Measurements from ENCODE around the gene STPG3. TPM values are rescaled to one million over a fixed set of nuclear protein-coding genes. Genes with fewer than 3 reads are reported as not detected.

STPG3 gene
- total and polyA plus RNA-seq, 4 donors = not detected

GRCh38 chr9:137230705-137231371 lies 20.2 kb upstream of the STPG3 start, which contains the start of gene SLC34A3:
Gene SLC34A3, plus strand, starts transcription at chr9:137230901. Its CDS starts 802 bp downstream, at chr9:137231703.
- H3K9ac ChIP-seq (ENCODE audit: low read depth in 1 of 2, low read length in 2 of 2) = no peak within 1 kb of the TSS
- TF ChIP-seq NR2F2 (IDR thresholded peaks at IDR 0.05) = no peak
- TF ChIP-seq REST (IDR thresholded peaks at IDR 0.05) = no peak
- no peak for TF ChIP-seq YY1 (IDR thresholded peaks at IDR 0.05)
- TF ChIP-seq FOXA2 (IDR thresholded peaks at IDR 0.05) = no peak
- TF ChIP-seq GABPA (IDR thresholded peaks at IDR 0.05 in 1 of 2, conservative IDR thresholded peaks at IDR 0.05 in 1 of 2) = no peak
- no peak for TF ChIP-seq RXRA (IDR thresholded peaks at IDR 0.05)
- WGBS = 69% methylated on average over 14 of the region's 14 CpGs
- DNase-seq (ENCODE audit: low spot score) = no peak
- H3K4me1 ChIP-seq (ENCODE audit: control insufficient read depth in 4 of 4, insufficient read depth in 4 of 4, low read length in 3 of 4) = peaks cover 0 to 4% (median 0%) of the 10 kb centered on the region in 4 donors
- no peaks in the 10 kb centered on the region for H3K36me3 ChIP-seq (ENCODE audit: control insufficient read depth in 4 of 4, insufficient read depth in 3 of 4, low read depth in 1 of 4, low read length in 3 of 4)
- no peak within 1 kb of the TSS for H3K4me3 ChIP-seq (ENCODE audit: low read depth in 1 of 3, low read length in 3 of 3)
- H3K27me3 ChIP-seq (ENCODE audit: control insufficient read depth in 4 of 4, insufficient read depth in 4 of 4, low read length in 3 of 4) = no peaks in the 10 kb centered on the region
- H3K9me3 ChIP-seq (ENCODE audit: control insufficient read depth in 4 of 4, low read length in 3 of 4) = no peaks in the 10 kb centered on the region
- no peak within 1 kb of the TSS for H3K27ac ChIP-seq (ENCODE audit: low read depth in 1 of 2, low read length in 2 of 2)

GRCh38 chr9:137231372-137232039 lies 19.6 kb upstream of the STPG3 start:
- no peak for TF ChIP-seq SP1 (IDR thresholded peaks at IDR 0.05)
- no peak for TF ChIP-seq JUND (IDR thresholded peaks at IDR 0.05)
- no peak for TF ChIP-seq GABPA (IDR thresholded peaks at IDR 0.05 in 1 of 2, conservative IDR thresholded peaks at IDR 0.05 in 1 of 2)
- TF ChIP-seq RXRA (IDR thresholded peaks at IDR 0.05) = no peak
- no peak for TF ChIP-seq RAD21 (IDR thresholded peaks at IDR 0.05)
- no peak for TF ChIP-seq YY1 (IDR thresholded peaks at IDR 0.05)
- no peak for TF ChIP-seq TAF1 (conservative IDR thresholded peaks at IDR 0.05)
- TF ChIP-seq FOXA1 (IDR thresholded peaks at IDR 0.05) = no peak
- TF ChIP-seq HNF4A (conservative IDR thresholded peaks at IDR 0.05) = no peak
- TF ChIP-seq, protein P1, sequence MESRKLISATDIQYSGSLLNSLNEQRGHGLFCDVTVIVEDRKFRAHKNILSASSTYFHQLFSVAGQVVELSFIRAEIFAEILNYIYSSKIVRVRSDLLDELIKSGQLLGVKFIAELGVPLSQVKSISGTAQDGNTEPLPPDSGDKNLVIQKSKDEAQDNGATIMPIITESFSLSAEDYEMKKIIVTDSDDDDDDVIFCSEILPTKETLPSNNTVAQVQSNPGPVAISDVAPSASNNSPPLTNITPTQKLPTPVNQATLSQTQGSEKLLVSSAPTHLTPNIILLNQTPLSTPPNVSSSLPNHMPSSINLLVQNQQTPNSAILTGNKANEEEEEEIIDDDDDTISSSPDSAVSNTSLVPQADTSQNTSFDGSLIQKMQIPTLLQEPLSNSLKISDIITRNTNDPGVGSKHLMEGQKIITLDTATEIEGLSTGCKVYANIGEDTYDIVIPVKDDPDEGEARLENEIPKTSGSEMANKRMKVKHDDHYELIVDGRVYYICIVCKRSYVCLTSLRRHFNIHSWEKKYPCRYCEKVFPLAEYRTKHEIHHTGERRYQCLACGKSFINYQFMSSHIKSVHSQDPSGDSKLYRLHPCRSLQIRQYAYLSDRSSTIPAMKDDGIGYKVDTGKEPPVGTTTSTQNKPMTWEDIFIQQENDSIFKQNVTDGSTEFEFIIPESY (IDR thresholded peaks at IDR 0.05) = no peak
- TF ChIP-seq HNF4G (IDR thresholded peaks at IDR 0.05) = no peak
- TF ChIP-seq REST (IDR thresholded peaks at IDR 0.05) = no peak
- TF ChIP-seq, protein P2, sequence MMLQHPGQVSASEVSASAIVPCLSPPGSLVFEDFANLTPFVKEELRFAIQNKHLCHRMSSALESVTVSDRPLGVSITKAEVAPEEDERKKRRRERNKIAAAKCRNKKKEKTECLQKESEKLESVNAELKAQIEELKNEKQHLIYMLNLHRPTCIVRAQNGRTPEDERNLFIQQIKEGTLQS (IDR thresholded peaks at IDR 0.05) = no peak
- TF ChIP-seq, protein P3, sequence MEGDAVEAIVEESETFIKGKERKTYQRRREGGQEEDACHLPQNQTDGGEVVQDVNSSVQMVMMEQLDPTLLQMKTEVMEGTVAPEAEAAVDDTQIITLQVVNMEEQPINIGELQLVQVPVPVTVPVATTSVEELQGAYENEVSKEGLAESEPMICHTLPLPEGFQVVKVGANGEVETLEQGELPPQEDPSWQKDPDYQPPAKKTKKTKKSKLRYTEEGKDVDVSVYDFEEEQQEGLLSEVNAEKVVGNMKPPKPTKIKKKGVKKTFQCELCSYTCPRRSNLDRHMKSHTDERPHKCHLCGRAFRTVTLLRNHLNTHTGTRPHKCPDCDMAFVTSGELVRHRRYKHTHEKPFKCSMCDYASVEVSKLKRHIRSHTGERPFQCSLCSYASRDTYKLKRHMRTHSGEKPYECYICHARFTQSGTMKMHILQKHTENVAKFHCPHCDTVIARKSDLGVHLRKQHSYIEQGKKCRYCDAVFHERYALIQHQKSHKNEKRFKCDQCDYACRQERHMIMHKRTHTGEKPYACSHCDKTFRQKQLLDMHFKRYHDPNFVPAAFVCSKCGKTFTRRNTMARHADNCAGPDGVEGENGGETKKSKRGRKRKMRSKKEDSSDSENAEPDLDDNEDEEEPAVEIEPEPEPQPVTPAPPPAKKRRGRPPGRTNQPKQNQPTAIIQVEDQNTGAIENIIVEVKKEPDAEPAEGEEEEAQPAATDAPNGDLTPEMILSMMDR (IDR thresholded peaks at IDR 0.05; ENCODE audit: low read depth, low read length, missing input control) = no peak
- no peak for TF ChIP-seq FOXA2 (IDR thresholded peaks at IDR 0.05)
- TF ChIP-seq NR2F2 (IDR thresholded peaks at IDR 0.05) = no peak
- H3K4me3 ChIP-seq (ENCODE audit: low read depth in 1 of 3, low read length in 3 of 3) = no peak overlapping the region
- no peak overlapping the region for H3K27ac ChIP-seq (ENCODE audit: low read depth in 1 of 2, low read length in 2 of 2)
- DNase-seq (ENCODE audit: low spot score) = no peak
- peaks cover 3 to 9% (median 4%) of the 10 kb centered on the region in 4 donors for H3K4me1 ChIP-seq (ENCODE audit: control insufficient read depth in 4 of 4, insufficient read depth in 4 of 4, low read length in 3 of 4)
- H3K9me3 ChIP-seq (ENCODE audit: control insufficient read depth in 4 of 4, low read length in 3 of 4) = no peaks in the 10 kb centered on the region
- no peaks in the 10 kb centered on the region for H3K36me3 ChIP-seq (ENCODE audit: control insufficient read depth in 4 of 4, insufficient read depth in 3 of 4, low read depth in 1 of 4, low read length in 3 of 4)
- no peak overlapping the region for H3K9ac ChIP-seq (ENCODE audit: low read depth in 1 of 2, low read length in 2 of 2)
- WGBS = 91% methylated on average over 23 of the region's 23 CpGs
- no peaks in the 10 kb centered on the region for H3K27me3 ChIP-seq (ENCODE audit: control insufficient read depth in 4 of 4, insufficient read depth in 4 of 4, low read length in 3 of 4)

All from liver (tissue), 9 donors.